Caki2 (cell line): Measurements from ENCODE around the gene PDX1. TPM values are rescaled to one million over a fixed set of nuclear protein-coding genes. Genes with fewer than 3 reads are reported as not detected.
A peak's percentile ranks its signal among the peaks of the same experiment; 100 is the strongest.
"Not testable (repeated sequence)": the region's sequence is repeated elsewhere in the genome, so short reads cannot be mapped to it uniquely, and the experiment has no call there.

Experiments used
- DNase-seq: peaks from one replicate; pipeline ENCODE4 v3.0.0-alpha.2; 2015; ENCODE audit warnings: low read depth
- in situ Hi-C: cut with HindIII; loops from 2 replicates; pipeline ENCODE4 v1.10.0; 2016; ENCODE audit warnings: low sequenced_read_pairs, low pct_unique_long_range_greater_than_20kb, mixed read lengths
- total RNA-seq: library from RNA; depleted of rRNA; stranded (reverse); fragments of >200 nt; shearing (Covaris generic); gene quantifications from 2 replicates; pipeline ENCODE4 v1.2.3, GENCODE V29; 2014; ENCODE audit warnings: low replicate concordance

The PDX1 gene
- total RNA-seq, 1 experiment from 2014 or later = not detected

DNA sequence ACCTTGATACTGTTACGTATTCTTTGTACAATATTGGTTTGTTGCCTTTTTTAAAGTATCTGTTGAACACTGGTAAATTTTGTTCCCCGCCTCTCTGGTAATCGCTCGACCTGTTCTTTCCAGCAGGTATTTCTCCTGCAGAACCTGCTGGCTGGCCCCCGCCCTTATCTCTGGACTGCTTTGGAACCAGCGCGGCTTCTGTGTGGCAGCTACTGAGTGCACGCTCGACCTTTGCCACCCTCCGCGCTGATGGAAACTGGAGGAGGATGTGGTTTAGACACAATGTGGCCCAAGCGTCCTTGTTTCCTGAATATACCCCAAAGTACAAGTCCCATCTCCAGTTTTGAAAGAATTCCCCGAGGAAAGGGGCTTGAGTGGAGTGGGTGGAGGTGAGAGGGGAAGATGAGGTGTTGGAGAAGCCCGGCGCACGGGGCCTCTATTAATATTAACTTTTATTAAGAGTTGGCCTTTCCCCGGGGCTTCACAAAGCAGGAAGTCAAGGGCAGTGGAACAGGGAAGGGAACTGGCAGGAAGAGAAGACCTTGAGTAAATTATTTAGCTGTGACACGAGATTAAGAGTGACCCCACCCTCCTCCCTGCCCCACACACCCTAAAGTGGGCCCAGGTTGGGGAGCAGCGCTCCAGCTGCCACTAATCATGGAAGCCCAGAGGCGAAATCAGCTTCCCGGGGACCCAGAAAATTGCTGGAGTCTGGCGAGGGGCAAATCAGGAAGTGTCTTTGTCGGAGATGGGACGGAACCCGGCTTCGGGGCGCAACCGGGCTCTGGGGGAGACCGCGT, 33.3 kb downstream of the PDX1 start:
- no peak for DNase-seq
- in situ Hi-C loops = no loop called here

- peak; percentile 77 for DNase-seq
- in situ Hi-C loops = no loop called here
Observed at GRCh38 chr13:27953676-27954405, 34.0 kb downstream of the PDX1 start.

DNA sequence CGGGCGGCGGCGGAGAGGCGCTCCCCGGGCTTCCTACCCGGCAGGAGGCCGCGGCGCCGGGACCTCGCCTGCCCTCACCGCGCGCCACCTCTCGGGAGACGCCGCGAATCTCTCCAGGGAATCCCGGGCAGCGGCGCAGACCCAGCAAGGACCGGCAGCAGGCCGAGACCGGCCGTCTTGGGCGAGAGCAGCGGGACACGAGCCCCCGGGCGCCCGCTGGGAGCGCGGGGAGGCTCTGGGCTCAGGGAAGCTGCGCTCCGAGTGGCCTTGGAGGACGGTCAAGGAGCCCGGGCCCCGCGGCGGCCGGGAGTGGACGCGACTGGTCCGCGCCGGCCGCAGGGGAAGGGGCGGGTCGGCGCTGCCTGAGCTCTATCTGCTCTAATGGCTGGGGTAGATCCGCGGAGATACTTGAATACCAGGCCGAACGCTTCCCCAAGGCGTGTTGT, 34.6 kb downstream of the PDX1 start:
- no peak for DNase-seq
- in situ Hi-C loops = no loop called here

- in situ Hi-C loops = no loop called here
Observed at GRCh38 chr13:27955014-27955591, 35.3 kb downstream of the PDX1 start.

DNA sequence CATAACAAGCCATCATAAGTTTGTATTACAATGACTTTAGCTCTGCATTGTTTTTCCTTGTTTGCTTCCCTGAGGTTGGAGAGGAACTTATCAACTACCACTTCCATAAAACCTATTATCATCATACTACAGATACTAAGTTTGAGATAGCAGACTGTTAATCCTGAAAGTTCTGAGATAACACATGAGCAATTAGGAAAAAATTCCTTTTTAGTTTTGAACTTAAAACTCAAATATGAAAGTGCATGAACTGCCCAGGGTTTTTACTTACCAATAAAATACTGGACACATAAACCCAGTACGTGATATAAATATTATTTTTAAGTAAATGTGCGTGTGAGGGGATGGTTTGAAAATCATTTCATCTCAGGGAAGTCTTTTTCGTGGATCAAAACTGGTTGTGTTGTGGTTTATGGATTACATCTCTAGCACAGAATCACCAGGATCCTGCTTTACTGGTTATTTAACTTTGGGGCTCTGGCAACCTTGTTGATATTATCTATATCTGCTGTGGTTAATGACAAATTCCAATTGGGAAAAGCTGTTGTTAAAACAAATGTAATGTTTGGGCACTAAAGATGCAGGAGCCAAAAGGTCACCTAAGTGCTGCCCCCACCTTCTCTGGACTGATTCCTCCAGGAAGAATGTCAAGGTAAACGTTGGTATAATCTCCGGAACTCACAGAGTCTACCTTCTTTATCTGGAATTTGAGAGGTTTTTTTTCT, 36.9 kb downstream of the PDX1 start:
- no peak for DNase-seq
- in situ Hi-C loops = no loop called here

More at GRCh38 chr13:27955014-27955591, 35.3 kb downstream of the PDX1 start:
- no peak for DNase-seq

- no peak for DNase-seq
Observed at GRCh38 chr13:27959976-27960361, 40.2 kb downstream of the PDX1 start.

GRCh38 chr13:27960362-27961226, 40.8 kb downstream of the PDX1 start:
- DNase-seq = peak; percentile 64
- in situ Hi-C loops = no loop called here

More at GRCh38 chr13:27959976-27960361, 40.2 kb downstream of the PDX1 start:
- in situ Hi-C loops = no loop called here

GRCh38 chr13:27961227-27962085, 41.7 kb downstream of the PDX1 start:
- no peak for DNase-seq
- in situ Hi-C loops = no loop called here

DNA sequence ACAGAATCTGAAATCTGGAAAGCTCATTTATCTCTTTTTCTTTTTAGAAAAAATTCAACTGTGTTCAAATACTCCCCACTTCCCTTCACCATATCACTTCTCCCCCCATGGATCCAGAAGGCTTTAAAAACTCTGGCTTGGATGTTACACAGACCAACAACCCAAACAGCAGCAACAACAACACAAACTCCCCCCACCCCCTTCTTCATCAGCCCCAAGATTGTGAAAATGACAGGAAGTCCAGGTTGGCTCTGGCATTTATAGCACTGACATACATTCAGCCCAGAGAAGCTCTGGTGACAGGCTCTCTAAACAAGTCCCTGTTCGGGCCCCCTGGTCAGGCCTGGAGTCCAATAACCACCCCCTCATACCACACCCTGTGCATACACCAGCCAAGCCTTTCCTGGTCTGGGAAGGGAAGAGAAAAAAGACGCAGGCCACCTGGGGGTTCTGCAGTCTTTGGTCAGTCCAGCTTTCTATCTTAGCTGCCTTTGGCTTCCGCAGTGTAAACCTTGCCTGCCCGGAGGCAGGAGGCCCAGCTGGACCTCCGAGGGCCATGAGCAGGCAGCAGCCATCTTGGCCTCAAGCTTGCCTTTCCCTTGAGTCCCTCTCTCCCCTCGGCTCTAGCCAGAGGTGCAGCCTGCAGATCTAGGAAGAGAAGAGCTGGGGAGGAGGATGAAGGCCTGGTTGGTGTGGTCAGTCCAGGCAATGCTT, 42.5 kb downstream of the PDX1 start:
- no peak for DNase-seq
- in situ Hi-C loops = no loop called here

DNA sequence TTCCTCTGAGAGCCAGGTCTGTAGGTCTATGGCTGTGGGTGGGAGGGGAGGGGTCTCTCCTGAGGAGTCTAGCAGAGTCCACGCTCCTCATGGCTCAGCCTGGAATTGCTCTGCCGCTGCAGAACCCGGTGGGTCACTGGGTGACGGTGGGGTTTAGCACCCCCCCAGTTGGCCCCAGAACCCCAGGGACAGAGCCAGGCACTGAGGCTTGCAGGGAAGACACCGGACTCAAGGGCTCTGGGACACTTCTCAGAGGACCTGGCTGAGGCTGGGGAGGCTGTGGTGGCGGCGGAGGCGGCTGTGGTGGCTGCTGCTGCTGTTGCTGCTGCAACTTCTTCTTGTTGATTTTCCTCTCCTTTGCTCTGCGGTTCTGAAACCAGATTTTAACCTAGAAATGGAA, 43.2 kb downstream of the PDX1 start:
- DNase-seq = no peak
- in situ Hi-C loops = no loop called here

DNA sequence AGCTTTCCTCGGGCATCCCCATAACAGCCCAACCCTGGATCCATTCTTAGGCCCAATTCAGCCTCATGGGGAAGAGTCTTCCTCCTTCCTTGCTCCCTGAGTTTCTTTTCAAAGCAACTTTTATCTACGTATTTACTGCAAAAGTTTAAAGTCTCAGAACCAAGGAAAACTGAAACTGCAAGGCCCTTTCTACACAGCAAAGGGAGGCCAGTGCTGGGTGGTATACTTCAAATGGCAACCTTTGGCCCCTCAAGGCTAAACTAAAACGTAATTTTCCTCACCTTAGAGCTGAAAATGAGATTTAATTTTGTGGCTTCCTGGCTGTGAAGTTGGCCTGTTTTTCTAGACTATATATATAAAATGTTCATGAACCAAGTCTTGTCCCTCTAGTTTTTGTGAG, 43.7 kb downstream of the PDX1 start:
- in situ Hi-C loops = no loop called here
- DNase-seq = no peak

GRCh38 chr13:27964206-27964605, 44.4 kb downstream of the PDX1 start:
- DNase-seq, in situ Hi-C loops: not testable (repeated sequence)

DNA sequence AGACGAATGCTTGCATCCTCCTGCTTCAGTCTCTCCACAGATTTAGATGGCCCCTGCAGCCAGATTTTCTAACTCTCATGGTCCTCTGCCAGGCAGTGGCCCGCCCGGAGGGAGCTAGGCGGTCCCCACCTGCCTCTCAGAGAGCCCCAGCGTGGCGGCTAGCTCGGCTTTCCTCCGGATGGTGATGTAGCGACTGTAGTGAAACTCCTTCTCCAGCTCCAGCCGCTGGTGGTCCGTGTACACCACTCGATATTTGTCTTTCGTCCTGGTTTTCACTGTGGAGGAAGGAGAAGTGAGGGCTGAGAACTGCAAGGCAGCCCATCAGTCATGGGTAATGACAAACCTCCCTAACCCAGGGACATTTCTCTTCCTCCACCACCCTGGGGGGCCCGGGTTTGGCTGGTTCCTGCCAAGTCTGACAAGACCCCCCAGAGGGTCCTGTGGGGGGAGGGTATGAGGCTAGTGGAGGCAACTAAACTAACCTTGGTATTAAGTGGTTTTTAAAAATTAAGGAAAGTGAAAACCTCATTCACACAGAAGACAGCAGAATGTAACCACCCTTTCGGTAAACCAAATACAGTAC, 45.0 kb downstream of the PDX1 start:
- in situ Hi-C loops = no loop called here
- DNase-seq = no peak

- no peak for DNase-seq
- in situ Hi-C loops = no loop called here
Observed at GRCh38 chr13:27965343-27965739, 45.5 kb downstream of the PDX1 start.

DNA sequence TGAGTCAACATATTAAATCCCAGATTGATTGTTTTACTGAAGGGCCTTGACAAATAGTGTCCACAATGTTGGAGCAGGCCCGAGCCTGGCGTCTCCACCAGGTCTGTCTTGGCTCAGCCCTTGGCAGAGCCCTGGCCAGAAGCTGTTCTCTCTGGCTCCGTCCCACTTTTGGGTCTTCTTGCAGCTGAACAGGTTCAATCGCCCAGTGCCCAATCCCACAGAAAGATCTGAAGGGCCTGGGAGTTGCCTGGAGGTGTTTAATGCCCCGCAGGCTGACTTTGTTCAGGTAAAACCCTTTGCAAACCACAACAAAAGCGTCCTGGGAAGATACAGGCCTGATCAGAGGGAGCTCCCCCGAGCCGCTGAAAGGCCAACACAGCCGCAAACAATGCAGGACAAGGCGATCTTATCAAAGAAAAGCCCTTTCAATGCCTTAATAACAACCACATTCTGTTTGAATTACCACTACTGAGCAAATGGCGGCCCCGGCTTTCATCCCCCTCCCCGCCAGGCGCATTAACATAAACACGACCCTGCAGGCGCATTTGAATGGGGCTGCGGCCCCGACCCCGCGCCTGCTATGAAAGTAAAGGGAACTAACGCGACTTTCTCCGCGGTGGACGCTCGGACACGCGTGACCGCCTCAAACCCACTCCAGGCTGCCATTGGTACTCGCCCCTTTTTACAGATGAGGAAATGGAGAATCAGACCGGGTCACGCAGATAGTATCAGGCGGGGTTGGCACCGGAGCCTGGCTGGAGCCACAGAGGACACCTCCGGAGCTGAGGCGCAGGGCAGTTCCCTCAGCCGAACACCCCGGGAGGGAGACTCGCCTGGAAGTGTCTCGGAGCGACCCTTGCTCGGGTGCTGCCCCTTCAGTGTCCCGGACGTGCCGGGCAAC, 46.2 kb downstream of the PDX1 start:
- in situ Hi-C loops = no loop called here
- DNase-seq = no peak
